Liver (tissue), 9 donors: Measurements from ENCODE around the gene ERVFRD-1. TPM values are rescaled to one million over a fixed set of nuclear protein-coding genes. Genes with fewer than 3 reads are reported as not detected.

Source experiments
- DNase-seq: peaks from one replicate; pipeline ENCODE4 v3.0.0-alpha.2; 2017; ENCODE audit warnings: low spot score
- H3K27ac ChIP-seq, 2 donors: one replicate each; pipeline ENCODE4 v1.7.0; 2013; ENCODE audit warnings: inconsistent platforms in 2 of 2, low read length in 2 of 2, control low read depth in 1 of 2, low read depth in 1 of 2, mild to moderate bottlenecking in 1 of 2
- H3K27me3 ChIP-seq, 4 donors: one replicate each; pipeline versions ENCODE4 v1.6.1 to v1.7.0; 2013; ENCODE audit warnings: low read length in 3 of 4, inconsistent platforms in 1 of 4, mild to moderate bottlenecking in 1 of 4, moderate library complexity in 1 of 4; ENCODE audit not compliant: control insufficient read depth in 4 of 4, insufficient read depth in 4 of 4
- H3K36me3 ChIP-seq, 4 donors: one replicate each; pipeline versions ENCODE4 v1.6.1 to v1.7.0; 2013; ENCODE audit warnings: low read length in 3 of 4, mild to moderate bottlenecking in 3 of 4, low read depth in 1 of 4, moderate library complexity in 1 of 4; ENCODE audit not compliant: control insufficient read depth in 4 of 4, insufficient read depth in 3 of 4
- H3K4me1 ChIP-seq, 4 donors: one replicate each; pipeline versions ENCODE4 v1.6.1 to v1.7.0; 2013; ENCODE audit warnings: low read length in 3 of 4, mild to moderate bottlenecking in 3 of 4, moderate library complexity in 1 of 4; ENCODE audit not compliant: control insufficient read depth in 4 of 4, insufficient read depth in 4 of 4
- H3K4me3 ChIP-seq, 3 donors: one replicate each; pipeline versions ENCODE4 v1.6.1 to v1.7.0; 2013; ENCODE audit warnings: low read length in 3 of 3, control low read depth in 1 of 3, low read depth in 1 of 3, mild to moderate bottlenecking in 1 of 3
- H3K9ac ChIP-seq, 2 donors: one replicate each; pipeline ENCODE4 v1.7.0; 2013; ENCODE audit warnings: low read length in 2 of 2, mild to moderate bottlenecking in 2 of 2, moderate library complexity in 2 of 2, control low read depth in 1 of 2, low read depth in 1 of 2
- H3K9me3 ChIP-seq, 4 donors: one replicate each; pipeline versions ENCODE4 v1.6.1 to v1.7.0; 2013; ENCODE audit warnings: low read length in 3 of 4; ENCODE audit not compliant: control insufficient read depth in 4 of 4
- ATF3 ChIP-seq: IDR thresholded peaks from 2 replicates; pipeline ENCODE4 v1.6.1; 2016; ENCODE audit warnings: antibody characterized with exemption
- FOXA1 ChIP-seq: IDR thresholded peaks from 2 replicates; pipeline ENCODE4 v1.6.1; 2016; ENCODE audit warnings: antibody characterized with exemption
- FOXA2 ChIP-seq: IDR thresholded peaks from 2 replicates; pipeline ENCODE4 v1.6.1; 2016; ENCODE audit warnings: antibody characterized with exemption
- GABPA ChIP-seq, 2 donors: IDR thresholded peaks in 1 of 2; conservative IDR thresholded peaks in 1 of 2; 2 replicates each; pipeline ENCODE4 v1.6.1; 2016; ENCODE audit warnings: antibody characterized with exemption in 2 of 2, mild to moderate bottlenecking in 1 of 2, moderate library complexity in 1 of 2
- HNF4A ChIP-seq, 2 donors: conservative IDR thresholded peaks; 2 replicates each; pipeline ENCODE4 v1.6.1; 2016; ENCODE audit warnings: antibody characterized with exemption in 2 of 2, mild to moderate bottlenecking in 2 of 2
- JUND ChIP-seq, 2 donors: IDR thresholded peaks; 2 replicates each; pipeline ENCODE4 v1.6.1; 2016; ENCODE audit warnings: antibody characterized with exemption in 2 of 2
- MAX ChIP-seq: IDR thresholded peaks from 2 replicates; pipeline ENCODE4 v1.6.1; 2016; ENCODE audit warnings: antibody characterized with exemption
- RXRA ChIP-seq, 2 donors: IDR thresholded peaks; 2 replicates each; pipeline ENCODE4 v1.6.1; 2017 to 2018; ENCODE audit warnings: antibody characterized with exemption in 2 of 2, mild to moderate bottlenecking in 1 of 2
- TAF1 ChIP-seq: conservative IDR thresholded peaks from 2 replicates; pipeline ENCODE4 v1.6.1; 2016; ENCODE audit warnings: antibody characterized with exemption, mild to moderate bottlenecking
- YY1 ChIP-seq: IDR thresholded peaks from 2 replicates; pipeline ENCODE4 v1.6.1; 2016; ENCODE audit warnings: antibody characterized with exemption, mild to moderate bottlenecking
- WGBS: extraction: QIAGEN DNeasy Blood & Tissue Kit; methylation state at CpG from one replicate; pipeline ENCODE4 v1.1.7; 2013; 5-methylcytosine and 5-hydroxymethylcytosine counted together
- polyA plus RNA-seq, 2 donors: library from polyadenylated mRNA; stranded (reverse) in 1 of 2; unstranded in 1 of 2; fragments of 200-250 nt in 1 of 2; fragments of >200 nt in 1 of 2; fragmentation: Nextera tagmentation in 1 of 2; extraction: Ambion mirVana in 1 of 2; gene quantifications; one replicate each; pipeline versions ENCODE4 v1.2.1 to v1.2.3, GENCODE V29; 2013 to 2015
- total RNA-seq, 2 donors: library from RNA; depleted of rRNA; stranded (reverse); fragments of >200 nt; gene quantifications; one replicate each; pipeline ENCODE4 v1.2.3, GENCODE V29; 2014
- TF ChIP-seq, protein P1 (sequence below): IDR thresholded peaks from 2 replicates; pipeline ENCODE4 v1.6.1; 2016; ENCODE audit warnings: antibody characterized with exemption
- TF ChIP-seq, protein P2 (sequence below): IDR thresholded peaks from 2 replicates; pipeline ENCODE4 v1.6.1; 2016; ENCODE audit warnings: antibody characterized with exemption, mild to moderate bottlenecking
- donor health status: healthy.
- donor health status: healthy.
- donor health status: healthy.
- donor health status: healthy.
- donor health status: healthy.

The ERVFRD-1 gene
- total and polyA plus RNA-seq, 4 donors: 0.07 to 0.28 (median 0.14) TPM; not detected in 1

DNA sequence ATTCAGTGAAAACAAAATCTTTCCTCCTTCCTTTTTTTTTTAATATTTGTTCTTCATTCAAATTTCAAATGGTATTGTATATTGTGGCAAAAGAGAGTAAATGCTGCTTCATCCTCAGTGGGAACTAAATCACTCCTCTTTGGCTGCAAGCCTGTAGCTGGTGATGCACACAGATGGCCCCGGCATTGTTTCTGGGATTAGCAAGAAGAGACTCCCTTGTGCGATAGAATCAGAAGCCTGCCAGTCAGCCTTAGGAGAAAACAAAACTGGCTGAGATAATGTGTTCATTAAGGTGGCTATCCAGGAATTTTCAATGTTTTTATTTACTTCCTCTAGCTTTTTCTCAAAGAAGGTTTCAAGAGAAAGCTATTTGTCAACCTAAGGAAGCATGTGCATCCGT lies 46.7 kb downstream of the ERVFRD-1 start:
- Histone ChIP-seq H3K9ac (no peak overlapping the region), H3K27ac (no peak overlapping the region), H3K27me3 (no peaks in the 10 kb centered on the region), H3K4me1 (peaks cover 0 to 31% (median 29%) of the 10 kb centered on the region in 4 donors), H3K36me3 (no peaks in the 10 kb centered on the region), H3K9me3 (no peaks in the 10 kb centered on the region), H3K4me3 (no peak overlapping the region)
- no peak for TF ChIP-seq JUND (IDR thresholded peaks at IDR 0.05)
- no peak for DNase-seq
- 89% methylated on average over 3 of the region's 3 CpGs for WGBS

- H3K4me3 ChIP-seq: no peak overlapping the region
- 89% methylated on average over 2 of the region's 2 CpGs for WGBS
- no peaks in the 10 kb centered on the region for H3K27me3 ChIP-seq
- H3K4me1 ChIP-seq: peaks cover 0 to 27% (median 21%) of the 10 kb centered on the region in 4 donors
- no peak for TF ChIP-seq FOXA2
- no peak for TF ChIP-seq HNF4A (conservative IDR thresholded peaks at IDR 0.05)
- no peak for TF ChIP-seq FOXA1
- no peak for TF ChIP-seq MAX
- TF ChIP-seq, protein P1, sequence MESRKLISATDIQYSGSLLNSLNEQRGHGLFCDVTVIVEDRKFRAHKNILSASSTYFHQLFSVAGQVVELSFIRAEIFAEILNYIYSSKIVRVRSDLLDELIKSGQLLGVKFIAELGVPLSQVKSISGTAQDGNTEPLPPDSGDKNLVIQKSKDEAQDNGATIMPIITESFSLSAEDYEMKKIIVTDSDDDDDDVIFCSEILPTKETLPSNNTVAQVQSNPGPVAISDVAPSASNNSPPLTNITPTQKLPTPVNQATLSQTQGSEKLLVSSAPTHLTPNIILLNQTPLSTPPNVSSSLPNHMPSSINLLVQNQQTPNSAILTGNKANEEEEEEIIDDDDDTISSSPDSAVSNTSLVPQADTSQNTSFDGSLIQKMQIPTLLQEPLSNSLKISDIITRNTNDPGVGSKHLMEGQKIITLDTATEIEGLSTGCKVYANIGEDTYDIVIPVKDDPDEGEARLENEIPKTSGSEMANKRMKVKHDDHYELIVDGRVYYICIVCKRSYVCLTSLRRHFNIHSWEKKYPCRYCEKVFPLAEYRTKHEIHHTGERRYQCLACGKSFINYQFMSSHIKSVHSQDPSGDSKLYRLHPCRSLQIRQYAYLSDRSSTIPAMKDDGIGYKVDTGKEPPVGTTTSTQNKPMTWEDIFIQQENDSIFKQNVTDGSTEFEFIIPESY: no peak
- no peak overlapping the region for H3K27ac ChIP-seq
- H3K9me3 ChIP-seq: no peaks in the 10 kb centered on the region
- DNase-seq: no peak
- H3K36me3 ChIP-seq: no peaks in the 10 kb centered on the region
- H3K9ac ChIP-seq: no peak overlapping the region
These were observed 48.8 kb downstream of the ERVFRD-1 start for GRCh38 chr6:11062715-11063114.

DNA sequence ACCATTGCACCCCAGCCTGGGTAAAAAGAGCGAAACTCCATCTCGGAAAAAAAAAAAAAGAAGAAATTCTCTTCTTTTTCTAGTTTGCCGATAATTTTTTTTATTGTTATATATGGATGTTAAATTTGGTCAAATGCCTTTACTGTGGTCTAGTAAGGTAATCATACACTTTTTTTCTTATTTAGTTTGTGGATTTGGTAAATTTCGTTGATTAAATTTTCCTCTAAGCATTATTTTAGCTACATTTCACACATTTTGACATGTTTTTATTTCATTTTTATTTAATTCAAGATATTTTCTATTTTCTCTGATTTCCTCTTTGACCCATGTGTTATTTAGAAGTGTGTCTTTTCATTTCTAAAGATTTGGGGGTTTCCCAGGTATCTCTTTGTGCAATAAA lies 49.4 kb downstream of the ERVFRD-1 start:
- H3K27me3 ChIP-seq: no peaks in the 10 kb centered on the region
- H3K27ac ChIP-seq: no peak overlapping the region
- no peak for DNase-seq
- peaks cover 5 to 22% (median 16%) of the 10 kb centered on the region in 4 donors for H3K4me1 ChIP-seq
- H3K9me3 ChIP-seq: no peaks in the 10 kb centered on the region
- H3K4me3 ChIP-seq: no peak overlapping the region
- no peaks in the 10 kb centered on the region for H3K36me3 ChIP-seq
- no peak for TF ChIP-seq TAF1
- TF ChIP-seq HNF4A (conservative IDR thresholded peaks at IDR 0.05): no peak
- TF ChIP-seq MAX: no peak
- TF ChIP-seq ATF3: no peak
- TF ChIP-seq, protein P2, sequence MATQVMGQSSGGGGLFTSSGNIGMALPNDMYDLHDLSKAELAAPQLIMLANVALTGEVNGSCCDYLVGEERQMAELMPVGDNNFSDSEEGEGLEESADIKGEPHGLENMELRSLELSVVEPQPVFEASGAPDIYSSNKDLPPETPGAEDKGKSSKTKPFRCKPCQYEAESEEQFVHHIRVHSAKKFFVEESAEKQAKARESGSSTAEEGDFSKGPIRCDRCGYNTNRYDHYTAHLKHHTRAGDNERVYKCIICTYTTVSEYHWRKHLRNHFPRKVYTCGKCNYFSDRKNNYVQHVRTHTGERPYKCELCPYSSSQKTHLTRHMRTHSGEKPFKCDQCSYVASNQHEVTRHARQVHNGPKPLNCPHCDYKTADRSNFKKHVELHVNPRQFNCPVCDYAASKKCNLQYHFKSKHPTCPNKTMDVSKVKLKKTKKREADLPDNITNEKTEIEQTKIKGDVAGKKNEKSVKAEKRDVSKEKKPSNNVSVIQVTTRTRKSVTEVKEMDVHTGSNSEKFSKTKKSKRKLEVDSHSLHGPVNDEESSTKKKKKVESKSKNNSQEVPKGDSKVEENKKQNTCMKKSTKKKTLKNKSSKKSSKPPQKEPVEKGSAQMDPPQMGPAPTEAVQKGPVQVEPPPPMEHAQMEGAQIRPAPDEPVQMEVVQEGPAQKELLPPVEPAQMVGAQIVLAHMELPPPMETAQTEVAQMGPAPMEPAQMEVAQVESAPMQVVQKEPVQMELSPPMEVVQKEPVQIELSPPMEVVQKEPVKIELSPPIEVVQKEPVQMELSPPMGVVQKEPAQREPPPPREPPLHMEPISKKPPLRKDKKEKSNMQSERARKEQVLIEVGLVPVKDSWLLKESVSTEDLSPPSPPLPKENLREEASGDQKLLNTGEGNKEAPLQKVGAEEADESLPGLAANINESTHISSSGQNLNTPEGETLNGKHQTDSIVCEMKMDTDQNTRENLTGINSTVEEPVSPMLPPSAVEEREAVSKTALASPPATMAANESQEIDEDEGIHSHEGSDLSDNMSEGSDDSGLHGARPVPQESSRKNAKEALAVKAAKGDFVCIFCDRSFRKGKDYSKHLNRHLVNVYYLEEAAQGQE: no peak
- TF ChIP-seq, protein P1: no peak
- no peak for TF ChIP-seq GABPA (IDR thresholded peaks at IDR 0.05 in 1 of 2, conservative IDR thresholded peaks at IDR 0.05 in 1 of 2)
- no peak for TF ChIP-seq RXRA (IDR thresholded peaks at IDR 0.05)
- TF ChIP-seq YY1: no peak
- WGBS: 93% methylated on average over 4 of the region's 4 CpGs
- H3K9ac ChIP-seq: no peak overlapping the region
